HG02610 (cell line): ENCODE data around the gene HYKK.
A peak's percentile ranks its signal among the peaks of the same experiment; 100 is the strongest.
"Not testable (repeated sequence)": the region's sequence is repeated elsewhere in the genome, so short reads cannot be mapped to it uniquely, and the experiment has no call there.

Experiments used
- ATAC-seq: cut with Tn5 transposase; IDR thresholded peaks from one replicate; pipeline ENCODE4 v1.9.1; 2021; ENCODE audit warnings: mild to moderate bottlenecking, moderate library complexity; ENCODE audit not compliant: unreplicated experiment

Gene HYKK, protein sequence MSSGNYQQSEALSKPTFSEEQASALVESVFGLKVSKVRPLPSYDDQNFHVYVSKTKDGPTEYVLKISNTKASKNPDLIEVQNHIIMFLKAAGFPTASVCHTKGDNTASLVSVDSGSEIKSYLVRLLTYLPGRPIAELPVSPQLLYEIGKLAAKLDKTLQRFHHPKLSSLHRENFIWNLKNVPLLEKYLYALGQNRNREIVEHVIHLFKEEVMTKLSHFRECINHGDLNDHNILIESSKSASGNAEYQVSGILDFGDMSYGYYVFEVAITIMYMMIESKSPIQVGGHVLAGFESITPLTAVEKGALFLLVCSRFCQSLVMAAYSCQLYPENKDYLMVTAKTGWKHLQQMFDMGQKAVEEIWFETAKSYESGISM

DNA sequence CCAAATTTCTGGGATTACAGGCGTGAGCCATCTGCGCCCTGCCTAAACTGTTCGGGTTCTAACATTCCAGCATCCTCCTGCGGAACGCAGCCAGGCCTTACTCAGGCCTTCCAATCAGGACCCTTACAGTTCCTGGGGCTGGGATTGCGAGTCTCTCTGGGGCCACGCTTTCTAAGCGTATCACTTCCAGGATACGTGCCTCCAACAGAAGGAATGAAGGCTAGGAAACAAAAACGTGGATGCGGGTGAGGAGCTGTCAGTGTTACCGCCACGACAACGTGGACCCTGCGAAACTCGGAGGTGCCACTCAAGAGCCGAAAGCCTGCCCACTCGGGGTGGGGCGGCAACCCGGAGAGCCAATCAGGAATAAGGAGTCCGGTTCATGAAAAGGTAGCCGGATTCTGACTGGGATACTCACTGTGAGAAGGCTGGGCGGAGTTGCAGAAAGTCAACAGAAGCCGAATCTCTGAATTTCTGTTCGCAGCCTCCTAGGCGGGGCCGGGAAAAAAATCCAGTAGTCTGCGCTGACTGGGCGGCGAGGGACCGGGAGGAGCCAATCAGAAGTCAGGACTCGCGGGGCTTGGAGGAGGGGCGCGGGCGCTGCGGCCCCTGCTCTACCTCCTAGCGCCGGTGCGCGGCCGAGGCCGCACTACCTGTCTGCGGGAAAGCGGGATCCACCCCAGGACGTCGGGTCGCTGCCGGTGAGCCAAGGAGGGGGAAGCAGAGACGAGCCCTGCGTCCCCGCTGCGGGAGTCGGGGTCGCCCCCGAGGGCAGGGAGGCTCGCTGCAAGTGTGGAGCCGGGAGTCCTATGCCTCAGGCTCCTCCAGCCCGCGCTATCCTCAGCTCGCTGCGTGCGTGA is at the start of gene HYKK:
TSS of gene HYKK (plus strand) at position 607 of the 860 bp plus-strand sequence. CDS start 5,512 bp downstream, outside the sequence.
- ATAC-seq, result peak; percentile 89

DNA sequence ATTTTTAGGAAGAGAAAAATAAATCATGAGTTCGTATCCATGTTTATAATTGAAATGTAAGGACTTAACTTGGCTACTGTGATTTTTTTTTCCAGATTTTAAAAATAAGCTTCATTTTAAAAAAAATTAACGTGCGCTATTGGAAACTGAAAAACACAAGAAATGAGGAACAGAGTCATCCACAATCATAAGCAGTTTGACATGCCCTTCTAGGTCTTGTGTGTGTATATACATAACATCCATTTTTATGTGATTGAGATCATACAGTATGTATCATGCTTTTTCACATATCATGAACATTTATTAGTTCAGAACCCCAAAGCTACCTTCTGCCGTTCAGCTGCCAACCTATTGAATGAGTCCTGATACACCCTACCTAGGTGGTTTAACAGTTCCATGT is 46.6 kb upstream of the HYKK start:
- ATAC-seq, result no peak

DNA sequence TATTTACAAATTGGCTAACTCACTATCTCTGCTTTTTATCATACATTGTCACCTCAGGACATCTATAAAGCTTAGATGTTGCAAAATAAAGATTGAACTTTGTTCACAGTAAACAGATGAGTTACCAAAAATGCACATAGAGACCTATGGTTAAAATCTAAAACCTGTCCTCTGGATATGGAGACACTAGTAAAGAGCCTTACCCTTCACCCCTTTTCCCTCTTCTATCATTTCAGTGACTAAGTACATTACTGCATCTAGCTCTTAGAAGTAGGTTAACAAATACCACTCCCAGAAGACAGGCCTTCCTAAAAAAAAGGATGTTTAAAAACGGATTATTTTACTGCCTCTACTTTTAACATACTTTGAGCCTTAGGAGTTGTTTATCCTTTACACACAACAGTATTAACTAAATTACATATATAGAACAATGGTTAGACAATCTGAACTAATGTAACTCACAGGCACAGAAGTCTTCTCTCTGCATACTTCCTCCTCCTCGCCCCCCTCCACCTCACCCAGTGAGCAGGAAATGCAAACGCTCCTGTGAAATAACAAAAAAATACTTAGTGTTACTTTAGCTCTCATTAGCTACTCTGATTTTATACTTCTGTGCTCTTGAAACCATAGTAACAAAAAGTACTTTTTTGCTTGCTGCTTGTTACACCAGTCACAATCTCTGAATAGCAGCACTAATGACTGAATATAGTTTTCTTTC is 46.0 kb upstream of the HYKK start:
- ATAC-seq, result no peak

DNA sequence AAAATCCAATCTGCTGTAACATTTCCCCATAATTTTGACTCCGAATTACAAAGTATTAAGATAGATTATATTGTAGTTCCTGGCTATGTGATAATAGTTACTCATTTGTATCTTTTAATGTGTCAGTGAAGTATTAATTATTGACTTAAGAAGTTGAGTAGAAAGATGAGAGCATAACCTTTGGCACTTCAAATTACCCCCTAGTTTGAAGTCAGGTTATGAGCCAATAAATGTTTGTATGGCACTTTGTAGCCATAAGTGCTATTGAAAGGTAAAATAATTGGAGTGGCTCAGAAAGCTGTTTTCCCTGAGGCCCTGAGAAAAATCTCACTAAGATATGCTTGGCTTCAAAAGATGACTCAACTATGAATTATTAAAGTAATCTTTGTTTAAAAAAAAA is 38.3 kb upstream of the HYKK start:
- ATAC-seq, result no peak

DNA sequence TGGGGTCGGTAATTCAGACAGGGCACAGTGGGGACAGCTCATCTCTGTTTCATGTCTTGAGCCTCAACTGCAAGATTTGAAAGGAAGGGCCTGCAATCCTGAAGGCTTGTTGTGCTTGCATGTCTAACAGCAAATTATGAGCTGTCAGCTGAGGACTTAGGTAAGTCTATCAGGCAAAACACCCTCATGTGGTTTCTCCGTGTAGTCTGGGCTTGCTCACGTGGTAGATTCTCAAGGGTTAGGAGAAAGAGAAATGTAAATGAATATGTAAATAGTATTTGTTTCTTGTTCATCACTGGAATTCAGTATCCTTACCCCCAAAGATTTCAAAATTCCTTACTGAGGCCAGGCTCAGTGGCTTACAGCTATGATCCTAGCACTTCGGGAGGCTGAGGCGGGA is 30.1 kb upstream of the HYKK start:
- ATAC-seq, result no peak

DNA sequence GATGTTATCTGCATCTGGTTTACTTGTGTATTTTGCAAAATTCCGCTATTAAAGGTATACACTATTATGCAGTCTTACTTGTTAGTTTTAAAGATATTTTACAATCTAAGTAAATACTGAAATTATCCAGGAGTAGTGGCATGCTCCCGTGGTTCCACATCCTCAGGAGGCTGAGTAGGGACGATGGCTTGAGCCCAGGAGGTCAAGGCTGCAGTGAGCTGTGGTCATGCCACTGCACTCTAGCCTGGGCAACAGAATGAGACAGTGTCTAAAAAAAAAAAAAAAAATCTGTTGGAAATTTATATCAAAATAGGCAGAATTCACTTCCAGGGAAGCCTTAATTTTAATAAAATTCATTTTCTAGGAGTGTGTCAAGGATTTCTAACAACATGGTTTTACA is 27.7 kb upstream of the HYKK start:
- ATAC-seq, result no peak

DNA sequence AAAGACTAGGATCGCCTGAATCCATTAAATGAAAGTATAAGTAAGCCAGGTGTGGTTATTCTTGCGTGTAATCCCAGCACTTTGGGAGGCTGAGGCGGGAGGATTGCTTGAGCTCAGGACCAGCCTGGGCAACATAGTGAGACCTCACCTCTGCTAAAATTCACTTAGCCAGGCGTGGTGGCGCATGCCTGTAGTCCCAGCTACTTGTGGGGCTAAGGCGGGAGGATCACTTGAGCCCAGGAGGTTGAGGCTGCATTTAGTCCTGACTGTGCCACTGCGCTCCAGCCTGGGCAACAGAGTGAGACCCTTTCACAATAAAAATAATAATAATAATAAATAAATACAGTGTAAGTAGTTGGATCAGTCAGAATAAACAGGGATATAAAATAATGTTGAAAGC is 25.5 kb upstream of the HYKK start:
- no peak for ATAC-seq

DNA sequence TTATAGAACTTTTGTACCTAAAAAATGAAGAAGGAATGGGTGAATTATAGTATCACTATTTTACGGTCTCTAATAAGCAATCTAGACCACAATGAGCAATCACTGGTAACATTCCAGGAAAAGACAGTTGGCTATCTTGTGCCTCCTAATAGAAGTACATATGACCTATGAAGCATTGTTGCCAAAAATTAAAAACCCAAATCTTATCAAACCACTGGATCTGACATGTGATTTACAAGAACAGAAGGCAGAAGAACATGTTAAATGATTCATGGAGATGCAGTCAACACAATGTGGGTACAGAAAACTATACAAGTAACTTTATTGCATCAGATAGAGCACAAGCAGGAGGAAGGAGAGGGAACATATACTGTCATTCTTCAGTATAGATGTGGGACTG is 14.5 kb upstream of the HYKK start:
- no peak for ATAC-seq

DNA sequence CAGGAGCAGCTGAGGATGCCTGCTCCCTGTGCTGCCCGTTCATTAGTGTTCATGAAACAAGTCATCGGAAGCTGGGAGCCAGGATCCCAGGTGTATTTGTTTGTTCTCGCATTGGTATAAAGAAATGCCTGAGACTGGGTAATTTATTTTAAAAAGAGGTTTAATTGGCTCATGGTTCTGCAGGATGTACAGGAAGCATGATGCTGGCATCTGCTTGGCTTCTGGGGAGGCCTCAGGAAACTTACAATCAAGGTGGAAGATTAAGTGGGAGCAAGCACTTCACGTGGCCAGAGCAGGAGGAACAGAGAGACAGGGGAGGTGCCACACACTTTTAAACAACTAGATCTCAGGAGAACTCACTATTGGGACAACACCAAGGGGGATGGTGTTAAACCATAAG is 5.5 kb upstream of the HYKK start:
- no peak for ATAC-seq

DNA sequence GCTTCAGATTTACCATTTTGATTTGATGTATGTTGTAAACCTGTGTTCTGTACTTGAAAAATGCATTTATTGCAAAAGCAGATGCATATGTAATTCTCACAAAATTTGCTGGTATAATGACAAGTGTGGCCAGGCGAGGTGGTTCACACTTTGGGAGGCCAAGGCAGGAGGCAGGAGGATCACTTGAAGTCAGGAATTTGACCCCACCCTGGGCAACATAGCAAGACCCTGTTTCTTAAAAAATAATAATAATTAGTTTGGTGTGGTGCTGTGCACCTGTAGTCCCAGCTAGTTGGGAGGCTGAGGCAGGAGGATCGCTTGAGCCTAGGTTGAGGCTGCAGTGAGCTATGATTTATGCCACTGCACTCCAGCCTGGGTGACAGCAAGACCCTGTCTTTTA is 4.7 kb upstream of the HYKK start:
- no peak for ATAC-seq

DNA sequence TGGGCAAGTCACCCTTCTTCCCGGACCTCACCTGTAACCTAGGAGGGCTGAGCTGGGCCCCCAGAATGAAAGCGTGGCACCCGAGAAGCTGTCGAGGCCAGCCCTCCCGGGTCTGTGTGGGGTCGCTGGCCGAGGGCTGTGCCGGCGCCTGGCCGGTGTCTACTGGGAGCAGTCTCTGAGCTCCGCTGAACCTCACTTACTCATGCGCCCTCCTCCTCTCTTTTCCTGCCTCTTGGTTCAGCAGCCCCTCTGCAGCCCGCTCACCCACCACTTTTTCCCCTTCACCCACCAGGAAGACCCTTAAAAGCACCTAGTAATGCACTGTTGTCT is 419 bp downstream of the HYKK start:
- ATAC-seq, result peak; percentile 17

DNA sequence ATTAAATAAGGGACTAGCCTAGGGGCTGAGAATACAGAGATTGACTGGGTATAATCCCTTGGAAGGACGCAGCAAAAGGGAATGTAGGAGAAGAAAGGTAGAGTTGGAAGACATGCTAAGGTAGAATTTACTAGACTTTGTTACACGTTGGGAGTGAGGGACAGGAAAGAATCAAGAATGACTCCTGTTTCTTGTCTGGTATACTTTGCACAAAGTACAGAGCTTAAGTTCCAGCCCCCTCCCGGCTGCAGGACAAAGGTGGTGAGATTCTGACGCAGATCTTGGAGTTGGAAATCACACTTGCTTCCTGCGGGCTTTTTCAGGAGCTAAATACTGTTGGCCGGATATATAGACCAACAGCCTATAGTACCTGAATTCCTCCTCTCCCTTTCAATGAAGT is 895 bp downstream of the HYKK start:
- ATAC-seq, result no peak

DNA sequence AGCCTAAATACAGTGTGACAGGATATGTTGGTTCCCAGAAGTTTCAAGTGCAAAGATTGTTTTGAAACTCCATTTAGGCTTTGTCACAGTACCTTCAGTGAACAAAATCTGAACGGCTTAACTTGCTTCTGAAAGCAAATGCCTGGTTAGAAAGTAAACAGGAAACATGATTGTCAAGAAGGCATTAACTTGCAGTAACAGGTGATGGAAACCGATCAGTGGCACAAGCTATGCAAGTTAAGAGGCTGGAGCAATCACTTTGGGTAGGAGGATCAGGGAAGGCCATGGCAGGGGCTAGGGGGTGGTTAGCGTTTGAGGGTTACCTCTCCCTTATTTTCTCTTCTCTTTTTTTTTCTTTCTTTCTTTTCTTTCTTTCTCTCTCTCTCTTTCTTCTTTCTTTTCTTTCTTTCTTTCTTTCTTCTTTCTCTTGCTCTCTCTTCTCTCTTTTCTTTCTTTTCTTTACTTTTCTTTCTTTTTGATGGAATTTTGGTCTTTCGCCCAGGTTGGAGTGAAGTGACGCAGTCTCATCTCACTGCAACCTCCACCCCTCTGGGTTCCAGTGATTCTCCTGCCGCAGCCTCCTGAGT is 2.4 kb downstream of the HYKK start:
- ATAC-seq, result no peak

DNA sequence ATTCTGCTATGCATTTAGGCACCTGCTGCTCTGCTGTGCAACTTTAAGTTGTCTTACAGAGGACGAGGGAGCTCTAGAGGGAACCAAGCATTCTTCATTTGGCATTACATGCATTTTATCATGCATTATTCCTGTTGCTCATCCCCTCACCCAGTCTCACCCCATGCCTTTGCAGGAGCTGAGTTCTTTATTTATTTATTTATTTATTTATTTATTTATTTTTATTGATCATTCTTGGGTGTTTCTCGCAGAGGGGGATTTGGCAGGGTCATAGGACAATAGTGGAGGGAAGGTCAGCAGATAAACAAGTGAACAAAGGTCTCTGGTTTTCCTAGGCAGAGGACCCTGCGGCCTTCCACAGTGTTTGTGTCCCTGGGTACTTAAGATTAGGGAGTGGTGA is 12.7 kb downstream of the HYKK start:
- ATAC-seq, result not testable (repeated sequence)

DNA sequence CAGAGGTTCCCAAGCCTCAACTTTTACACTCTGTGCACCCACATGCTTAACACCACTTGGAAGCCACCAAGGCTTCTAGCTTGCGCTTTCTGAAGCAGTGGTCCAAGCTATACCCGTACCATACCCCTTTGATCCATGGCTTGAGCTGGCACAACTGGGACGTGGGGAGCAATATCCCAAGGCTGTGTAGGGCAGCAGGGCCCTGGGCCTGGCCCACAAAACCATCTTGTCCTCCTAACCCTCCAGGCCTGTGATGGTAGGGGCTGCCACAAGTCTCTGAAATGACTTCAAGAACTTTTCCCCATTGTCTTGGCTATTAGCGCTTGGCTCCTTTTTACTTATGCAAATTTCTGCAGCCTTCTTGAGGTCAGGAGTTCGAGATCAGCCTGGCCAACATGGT is 16.9 kb downstream of the HYKK start:
- ATAC-seq, result no peak

DNA sequence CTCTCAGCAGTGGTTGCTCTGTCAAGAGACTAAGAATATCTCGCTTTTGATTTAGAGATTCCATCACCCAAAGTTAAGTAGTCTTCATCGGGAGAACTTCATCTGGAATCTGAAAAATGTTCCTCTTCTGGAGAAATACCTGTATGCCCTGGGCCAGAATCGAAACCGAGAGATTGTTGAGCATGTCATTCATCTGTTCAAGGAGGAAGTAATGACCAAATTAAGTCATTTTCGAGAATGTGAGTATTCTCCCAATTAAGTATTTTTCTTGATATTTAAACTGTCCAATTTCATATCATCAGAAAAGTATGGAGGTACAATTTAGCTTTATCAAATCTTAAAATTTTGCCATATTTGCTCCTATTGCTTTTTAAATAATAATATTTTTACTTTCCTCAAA is 19.9 kb downstream of the HYKK start:
- ATAC-seq, result no peak

DNA sequence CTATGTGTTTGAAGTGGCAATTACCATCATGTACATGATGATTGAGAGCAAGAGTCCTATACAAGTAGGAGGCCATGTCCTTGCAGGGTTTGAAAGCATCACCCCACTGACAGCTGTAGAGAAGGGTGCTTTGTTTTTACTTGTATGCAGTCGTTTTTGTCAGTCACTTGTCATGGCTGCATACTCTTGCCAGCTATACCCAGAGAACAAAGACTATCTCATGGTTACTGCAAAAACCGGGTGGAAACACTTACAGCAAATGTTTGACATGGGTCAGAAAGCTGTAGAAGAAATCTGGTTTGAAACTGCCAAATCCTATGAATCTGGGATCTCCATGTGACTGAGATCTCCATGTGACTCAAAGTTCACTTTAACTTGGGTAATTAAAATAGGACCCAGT is 26.0 kb downstream of the HYKK start:
- ATAC-seq, result no peak

DNA sequence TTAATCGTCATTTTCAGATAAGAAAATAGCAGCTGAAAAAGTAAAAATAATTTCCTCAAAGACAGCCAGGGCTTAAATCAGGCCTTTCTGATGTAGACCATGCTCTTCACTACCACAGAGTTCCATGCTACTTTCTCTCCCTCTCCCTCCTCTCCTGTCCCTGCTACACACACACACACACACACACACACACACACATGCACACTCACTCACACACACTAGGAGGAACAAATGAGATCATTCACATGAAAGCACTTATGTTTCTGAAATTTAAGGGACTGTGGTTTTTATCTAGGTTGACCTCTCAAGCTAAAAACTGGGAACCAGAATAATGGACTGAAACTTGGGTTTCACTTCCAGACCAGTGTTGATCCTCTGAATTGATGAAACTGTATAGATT is 28.8 kb downstream of the HYKK start:
- ATAC-seq, result no peak

DNA sequence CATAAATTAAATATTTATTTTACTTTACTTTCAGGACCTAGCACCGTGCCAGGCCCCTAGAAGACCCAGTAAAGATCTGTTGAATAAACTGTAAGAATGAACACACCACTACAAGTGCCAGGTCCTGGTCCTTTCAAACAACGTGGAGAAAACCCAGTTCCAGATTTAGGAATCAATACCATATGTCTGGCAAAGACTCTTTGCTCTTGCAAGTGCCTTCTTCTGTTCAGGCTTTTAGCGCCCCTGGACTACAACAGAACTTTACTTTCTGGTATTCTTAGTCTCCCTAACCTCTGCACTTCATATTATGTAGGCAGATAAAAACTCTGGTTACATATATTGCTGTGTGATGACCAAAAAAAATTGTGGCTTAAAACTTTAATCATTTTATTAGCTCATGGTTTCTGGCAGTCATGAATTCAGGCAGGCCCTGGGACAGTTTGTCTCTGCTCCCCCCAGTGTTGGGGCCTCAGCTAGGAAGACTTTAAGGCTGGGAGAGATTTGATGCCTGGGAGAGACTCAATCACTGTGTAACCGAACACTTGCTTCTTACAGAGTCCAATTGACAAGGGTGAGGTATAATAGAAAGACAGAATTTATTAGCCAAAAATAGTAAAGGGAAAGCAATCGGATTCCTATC is 30.0 kb downstream of the HYKK start:
- ATAC-seq, result no peak

DNA sequence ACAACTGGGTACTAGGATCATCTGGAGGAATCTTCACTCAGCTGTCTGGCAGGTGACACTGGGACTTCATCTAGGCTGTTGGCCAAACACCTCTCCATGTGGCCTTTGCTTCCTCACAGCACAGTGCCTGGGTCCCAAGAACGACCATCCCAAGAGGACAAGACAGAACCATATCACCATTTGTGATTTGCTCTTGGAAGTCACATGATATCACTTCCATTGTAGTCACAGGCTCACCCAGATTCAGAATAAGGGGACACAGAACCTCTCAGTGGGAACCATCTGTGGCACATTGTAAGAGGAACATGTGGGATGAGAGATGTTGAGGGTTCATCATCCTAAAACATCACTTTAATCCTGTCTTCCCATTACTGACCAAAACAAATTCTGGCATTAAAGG is 31.0 kb downstream of the HYKK start:
- no peak for ATAC-seq
